ENCODE results near the gene BRMS1L. TPM values are rescaled to one million over a fixed set of nuclear protein-coding genes. Genes with fewer than 3 reads are reported as not detected.
A peak's percentile ranks its signal among the peaks of the same experiment; 100 is the strongest.

The BRMS1L gene
- total RNA-seq, 4 donors from 2014 or later: 1.00 to 4.6 (median 3.7) TPM

DNA sequence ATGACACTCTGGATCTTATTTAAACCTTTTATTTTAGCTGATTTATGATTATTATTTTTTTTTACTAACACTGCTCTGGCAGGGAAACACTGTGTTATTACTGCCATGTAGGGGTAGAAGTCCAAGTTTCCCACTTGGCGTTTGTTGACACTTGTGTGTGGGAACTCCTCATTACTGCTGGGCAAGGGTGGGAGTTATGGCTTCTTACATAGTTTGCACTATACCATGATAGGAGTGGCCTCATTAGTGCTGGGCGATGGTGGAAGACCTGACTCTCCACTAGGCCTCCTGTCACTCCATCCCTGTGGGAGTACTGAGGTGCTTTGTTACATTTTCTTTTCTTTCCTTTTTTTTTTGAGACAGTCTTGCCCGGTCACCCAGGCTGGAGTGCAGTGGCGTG, 83.5 kb downstream of the BRMS1L start:
- TF ChIP-seq, protein P1, sequence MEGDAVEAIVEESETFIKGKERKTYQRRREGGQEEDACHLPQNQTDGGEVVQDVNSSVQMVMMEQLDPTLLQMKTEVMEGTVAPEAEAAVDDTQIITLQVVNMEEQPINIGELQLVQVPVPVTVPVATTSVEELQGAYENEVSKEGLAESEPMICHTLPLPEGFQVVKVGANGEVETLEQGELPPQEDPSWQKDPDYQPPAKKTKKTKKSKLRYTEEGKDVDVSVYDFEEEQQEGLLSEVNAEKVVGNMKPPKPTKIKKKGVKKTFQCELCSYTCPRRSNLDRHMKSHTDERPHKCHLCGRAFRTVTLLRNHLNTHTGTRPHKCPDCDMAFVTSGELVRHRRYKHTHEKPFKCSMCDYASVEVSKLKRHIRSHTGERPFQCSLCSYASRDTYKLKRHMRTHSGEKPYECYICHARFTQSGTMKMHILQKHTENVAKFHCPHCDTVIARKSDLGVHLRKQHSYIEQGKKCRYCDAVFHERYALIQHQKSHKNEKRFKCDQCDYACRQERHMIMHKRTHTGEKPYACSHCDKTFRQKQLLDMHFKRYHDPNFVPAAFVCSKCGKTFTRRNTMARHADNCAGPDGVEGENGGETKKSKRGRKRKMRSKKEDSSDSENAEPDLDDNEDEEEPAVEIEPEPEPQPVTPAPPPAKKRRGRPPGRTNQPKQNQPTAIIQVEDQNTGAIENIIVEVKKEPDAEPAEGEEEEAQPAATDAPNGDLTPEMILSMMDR (IDR thresholded peaks at IDR 0.05): peak in 1 of 5 experiments; percentile 9
- TF ChIP-seq POLR2A (IDR thresholded peaks at IDR 0.05) (no peak), EP300 (IDR thresholded peaks at IDR 0.05; ENCODE audit: low read depth) (no peak), POLR2AphosphoS5 (IDR thresholded peaks at IDR 0.05) (no peak)
- Histone ChIP-seq H3K4me3 (no peak overlapping the region), H3K36me3 (no peaks in the 10 kb centered on the region), H3K9me3 (no peaks in the 10 kb centered on the region), H3K27ac (peak overlapping the region in 1 of 4 donors; percentile 38), H3K4me1 (peaks cover 0 to 6% (median 3%) of the 10 kb centered on the region in 4 donors), H3K27me3 (no peaks in the 10 kb centered on the region)
- 57 to 67% methylated on average over 3 to 4 of the region's 4 CpGs for WGBS, 2 donors (ENCODE audit: low coverage in 1 of 2)
- intact Hi-C loops (cut with DNase I; ENCODE audit: low total_unique reads): no loop called here
- DNase-seq: peak; percentile 44
- in situ Hi-C loops (cut with MboI; ENCODE audit: low pct_ligation_motif_present in 1 of 4, low pct_unique_long_range_greater_than_20kb in 1 of 4, low sequenced_read_pairs in 3 of 4): no loop called here

DNA sequence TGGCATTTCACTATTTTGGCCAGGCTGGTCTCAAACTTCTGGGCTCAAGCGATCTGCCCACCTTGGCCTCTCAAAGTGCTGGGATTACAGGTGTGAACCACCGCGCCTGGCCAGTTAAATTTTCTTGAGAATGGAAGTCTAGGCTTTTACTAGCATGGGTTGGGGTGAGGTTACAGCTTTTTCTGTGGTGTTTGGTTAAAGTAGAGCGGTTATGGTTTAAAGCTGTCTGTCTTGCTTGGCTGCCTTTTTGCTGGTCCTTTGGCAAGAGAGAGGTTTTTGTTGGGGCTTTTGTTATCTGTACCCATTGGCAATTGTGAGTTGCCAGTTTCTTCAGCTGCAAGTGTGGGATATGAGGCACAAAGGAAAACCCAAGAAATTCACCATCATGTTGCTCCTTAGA, 84.1 kb downstream of the BRMS1L start:
- no peak for TF ChIP-seq POLR2AphosphoS5 (IDR thresholded peaks at IDR 0.05)
- TF ChIP-seq, protein P1 (IDR thresholded peaks at IDR 0.05): no peak
- TF ChIP-seq EP300 (IDR thresholded peaks at IDR 0.05; ENCODE audit: low read depth): no peak
- TF ChIP-seq POLR2A (IDR thresholded peaks at IDR 0.05): no peak
- H3K9me3 ChIP-seq: no peaks in the 10 kb centered on the region
- intact Hi-C loops (cut with DNase I; ENCODE audit: low total_unique reads) (no loop called here), in situ Hi-C loops (cut with MboI; ENCODE audit: low pct_ligation_motif_present in 1 of 4, low pct_unique_long_range_greater_than_20kb in 1 of 4, low sequenced_read_pairs in 3 of 4) (no loop called here)
- no peak overlapping the region for H3K4me3 ChIP-seq
- peak overlapping the region in 1 of 4 donors; percentile 38 for H3K27ac ChIP-seq
- peaks cover 0 to 6% (median 3%) of the 10 kb centered on the region in 4 donors for H3K4me1 ChIP-seq
- WGBS, 2 donors (ENCODE audit: low coverage in 1 of 2): 88 to 93% methylated on average over 3 to 4 of the region's 4 CpGs
- DNase-seq: no peak
- no peaks in the 10 kb centered on the region for H3K36me3 ChIP-seq
- H3K27me3 ChIP-seq: no peaks in the 10 kb centered on the region

DNA sequence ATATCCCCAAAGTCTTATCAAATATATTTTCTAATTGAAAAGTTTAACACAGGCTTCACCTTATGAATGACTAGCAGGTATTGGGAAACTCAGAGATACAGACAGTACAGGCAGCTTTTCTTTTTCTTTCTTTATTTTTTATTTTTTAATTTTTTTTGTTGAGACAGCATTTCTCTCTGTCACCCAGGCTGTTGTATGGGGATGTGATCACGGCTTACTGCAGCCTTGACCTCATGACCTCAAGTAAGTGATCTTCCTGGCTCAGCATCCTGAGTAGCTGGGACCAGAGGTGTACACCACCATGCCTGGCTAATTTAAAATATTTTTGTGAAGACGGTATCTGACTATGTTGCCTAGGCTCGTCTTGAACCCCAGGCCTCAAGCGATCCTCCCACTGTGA, 85.0 kb downstream of the BRMS1L start:
- H3K27ac ChIP-seq: no peak overlapping the region
- DNase-seq: no peak
- H3K9me3 ChIP-seq: no peaks in the 10 kb centered on the region
- no peaks in the 10 kb centered on the region for H3K36me3 ChIP-seq
- no peaks in the 10 kb centered on the region for H3K27me3 ChIP-seq
- TF ChIP-seq EP300 (IDR thresholded peaks at IDR 0.05; ENCODE audit: low read depth) (no peak), POLR2A (IDR thresholded peaks at IDR 0.05) (no peak), POLR2AphosphoS5 (IDR thresholded peaks at IDR 0.05) (no peak)
- intact Hi-C loops (cut with DNase I; ENCODE audit: low total_unique reads) (no loop called here), in situ Hi-C loops (cut with MboI; ENCODE audit: low pct_ligation_motif_present in 1 of 4, low pct_unique_long_range_greater_than_20kb in 1 of 4, low sequenced_read_pairs in 3 of 4) (no loop called here)
- H3K4me1 ChIP-seq: peaks cover 0 to 6% (median 3%) of the 10 kb centered on the region in 4 donors
- no peak overlapping the region for H3K4me3 ChIP-seq
- 55 to 87% methylated on average over 1 to 4 of the region's 4 CpGs for WGBS, 2 donors (ENCODE audit: low coverage in 1 of 2)

DNA sequence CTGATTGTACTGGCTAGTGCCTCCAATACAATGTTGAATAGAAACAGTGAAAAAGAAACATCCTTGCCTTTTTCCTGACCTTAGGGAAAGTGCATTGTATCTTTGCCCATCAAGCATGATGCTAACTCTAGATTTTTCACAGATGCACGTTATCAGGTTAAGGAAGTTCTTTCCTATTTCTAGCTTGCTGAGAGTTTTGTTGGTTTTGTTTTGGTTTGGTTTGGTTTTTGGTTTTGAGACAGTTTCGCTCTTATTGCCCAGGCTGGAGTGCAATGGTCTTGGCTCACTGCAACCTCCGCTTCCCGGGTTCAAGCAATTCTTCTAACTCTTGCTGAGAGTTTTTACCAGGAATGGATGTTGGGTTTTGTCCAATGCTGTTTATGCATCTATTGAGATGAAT, 89.0 kb downstream of the BRMS1L start:
- TF ChIP-seq, protein P1 (IDR thresholded peaks at IDR 0.05): no peak
- TF ChIP-seq POLR2AphosphoS5 (IDR thresholded peaks at IDR 0.05): no peak
- no peak for TF ChIP-seq POLR2A (IDR thresholded peaks at IDR 0.05)
- TF ChIP-seq EP300 (IDR thresholded peaks at IDR 0.05; ENCODE audit: low read depth): no peak
- intact Hi-C loops (cut with DNase I; ENCODE audit: low total_unique reads) (no loop called here), in situ Hi-C loops (cut with MboI; ENCODE audit: low pct_ligation_motif_present in 1 of 4, low pct_unique_long_range_greater_than_20kb in 1 of 4, low sequenced_read_pairs in 3 of 4) (no loop called here)
- Histone ChIP-seq H3K9me3 (no peaks in the 10 kb centered on the region), H3K4me1 (peaks cover 0 to 2% (median under 1%) of the 10 kb centered on the region in 4 donors), H3K36me3 (no peaks in the 10 kb centered on the region), H3K27me3 (no peaks in the 10 kb centered on the region), H3K4me3 (no peak overlapping the region), H3K27ac (no peak overlapping the region)
- DNase-seq: no peak
- WGBS, 2 donors (ENCODE audit: low coverage in 1 of 2): 67 to 74% methylated on average over 2 to 4 of the region's 4 CpGs

DNA sequence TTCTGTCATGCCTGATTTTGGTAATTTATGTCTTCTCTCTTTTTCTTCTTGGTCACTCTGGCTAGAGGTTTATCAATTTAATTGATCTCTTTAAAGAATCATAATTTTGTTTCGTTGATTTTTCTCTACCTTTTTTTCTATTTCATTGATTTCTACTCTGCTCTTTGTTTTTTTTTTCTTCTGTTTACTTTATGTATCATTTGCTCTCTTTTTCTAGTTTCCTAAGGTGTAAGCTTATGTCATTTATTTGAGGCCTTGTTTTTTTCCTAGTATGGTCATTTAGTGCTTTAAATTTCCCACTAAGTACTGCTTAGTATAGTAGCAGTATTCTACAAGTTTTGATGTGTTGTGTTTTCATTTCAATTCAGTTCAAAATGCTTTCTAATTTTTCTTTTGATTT, 89.6 kb downstream of the BRMS1L start:
- no peak overlapping the region for H3K27ac ChIP-seq
- H3K27me3 ChIP-seq: no peaks in the 10 kb centered on the region
- no peaks in the 10 kb centered on the region for H3K4me1 ChIP-seq
- H3K4me3 ChIP-seq: no peak overlapping the region
- TF ChIP-seq EP300 (IDR thresholded peaks at IDR 0.05; ENCODE audit: low read depth): no peak
- no peak for TF ChIP-seq POLR2AphosphoS5 (IDR thresholded peaks at IDR 0.05)
- TF ChIP-seq, protein P1 (IDR thresholded peaks at IDR 0.05): no peak
- TF ChIP-seq POLR2A (IDR thresholded peaks at IDR 0.05): no peak
- WGBS, 2 donors (ENCODE audit: low coverage in 1 of 2): 68 to 100% methylated on average over 1 of the region's 1 CpG
- no peaks in the 10 kb centered on the region for H3K9me3 ChIP-seq
- no peaks in the 10 kb centered on the region for H3K36me3 ChIP-seq
- in situ Hi-C loops (cut with MboI; ENCODE audit: low pct_ligation_motif_present in 1 of 4, low pct_unique_long_range_greater_than_20kb in 1 of 4, low sequenced_read_pairs in 3 of 4) (no loop called here), intact Hi-C loops (cut with DNase I; ENCODE audit: low total_unique reads) (no loop called here)
- no peak for DNase-seq

Measured in transverse colon (tissue), 4 donors.